Measurements from ENCODE around the gene STX10.

DNA sequence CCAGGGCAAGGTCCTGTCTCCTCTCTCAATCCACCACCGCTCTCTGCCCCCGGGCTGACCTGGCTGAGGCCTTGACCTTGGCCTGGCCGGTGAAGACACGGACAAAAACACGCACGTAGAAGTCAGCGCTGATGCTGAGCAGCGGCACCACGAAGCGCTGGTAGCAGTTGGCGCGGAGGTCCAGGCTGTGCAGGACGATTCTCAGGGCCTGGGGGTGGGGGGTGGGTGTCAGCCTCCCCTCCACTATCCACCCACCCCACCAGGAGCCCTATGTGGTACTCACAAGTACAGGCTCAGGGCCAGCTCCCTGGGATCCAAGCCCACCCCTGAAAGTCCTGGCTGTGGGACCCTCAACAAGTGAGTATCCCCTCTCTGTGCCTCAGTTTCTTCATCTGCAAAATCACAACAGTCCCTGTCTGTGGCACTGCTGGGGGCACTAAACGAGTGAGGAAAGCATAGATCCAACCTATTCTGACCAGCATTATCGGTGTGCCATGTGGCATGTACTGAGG lies 40.0 kb downstream of the STX10 start:
- TF ChIP-seq, protein P1, sequence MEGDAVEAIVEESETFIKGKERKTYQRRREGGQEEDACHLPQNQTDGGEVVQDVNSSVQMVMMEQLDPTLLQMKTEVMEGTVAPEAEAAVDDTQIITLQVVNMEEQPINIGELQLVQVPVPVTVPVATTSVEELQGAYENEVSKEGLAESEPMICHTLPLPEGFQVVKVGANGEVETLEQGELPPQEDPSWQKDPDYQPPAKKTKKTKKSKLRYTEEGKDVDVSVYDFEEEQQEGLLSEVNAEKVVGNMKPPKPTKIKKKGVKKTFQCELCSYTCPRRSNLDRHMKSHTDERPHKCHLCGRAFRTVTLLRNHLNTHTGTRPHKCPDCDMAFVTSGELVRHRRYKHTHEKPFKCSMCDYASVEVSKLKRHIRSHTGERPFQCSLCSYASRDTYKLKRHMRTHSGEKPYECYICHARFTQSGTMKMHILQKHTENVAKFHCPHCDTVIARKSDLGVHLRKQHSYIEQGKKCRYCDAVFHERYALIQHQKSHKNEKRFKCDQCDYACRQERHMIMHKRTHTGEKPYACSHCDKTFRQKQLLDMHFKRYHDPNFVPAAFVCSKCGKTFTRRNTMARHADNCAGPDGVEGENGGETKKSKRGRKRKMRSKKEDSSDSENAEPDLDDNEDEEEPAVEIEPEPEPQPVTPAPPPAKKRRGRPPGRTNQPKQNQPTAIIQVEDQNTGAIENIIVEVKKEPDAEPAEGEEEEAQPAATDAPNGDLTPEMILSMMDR (IDR thresholded peaks at IDR 0.05; ENCODE audit: poor library complexity): no peak
- TF ChIP-seq EZH2phosphoT487 (IDR thresholded peaks at IDR 0.05; ENCODE audit: low read depth, severe bottlenecking, unreplicated experiment): no peak

Measured in hepatocyte (in vitro differentiated cells).